ENCODE measurements around the gene ADGRA1. TPM values are rescaled to one million over a fixed set of nuclear protein-coding genes. Genes with fewer than 3 reads are reported as not detected.

ADGRA1 gene
- total and polyA plus RNA-seq, 10 of the 15 experiments (the other 5 are each of a cell fraction or from before 2014, with no cell fraction given), result not detected

DNA sequence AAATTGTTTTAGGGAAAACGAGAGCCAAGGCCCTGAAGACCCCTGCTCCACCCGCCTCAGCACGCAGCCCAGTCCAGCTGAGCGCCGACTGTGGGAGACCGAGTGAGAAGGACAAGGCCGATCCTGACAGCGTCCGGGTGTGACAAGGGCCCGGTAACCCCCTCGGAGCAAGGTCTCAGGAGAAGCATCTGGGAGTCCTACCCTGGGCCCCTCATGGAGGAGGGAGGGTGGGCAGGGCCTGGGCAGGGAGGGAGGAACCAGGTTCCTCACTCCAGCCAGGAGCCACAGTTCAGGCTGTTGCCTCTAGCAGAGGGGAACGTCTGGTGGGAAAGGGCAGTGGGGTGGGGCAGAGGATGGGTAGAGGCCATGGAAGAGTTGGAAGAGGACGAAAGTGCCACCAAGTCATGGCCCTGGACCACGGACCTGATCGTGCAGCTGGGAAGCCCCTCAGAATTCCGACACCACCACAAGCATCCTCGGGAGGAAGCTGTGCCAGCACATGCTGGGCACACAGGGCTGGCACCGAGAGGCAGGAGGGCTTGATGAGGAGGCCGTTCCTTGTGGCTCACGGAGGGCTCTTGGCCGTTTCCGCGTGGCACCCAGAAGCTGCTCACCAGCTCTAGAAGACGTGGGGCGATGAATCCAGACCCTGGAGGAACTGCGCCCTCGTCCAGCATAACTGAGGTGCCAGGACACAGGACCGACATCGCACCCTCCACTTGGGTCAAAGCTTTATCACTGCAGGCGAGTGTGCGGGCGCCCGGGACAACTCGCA lies 70.1 kb downstream of the ADGRA1 start (continued):
- TF ChIP-seq, protein P1, sequence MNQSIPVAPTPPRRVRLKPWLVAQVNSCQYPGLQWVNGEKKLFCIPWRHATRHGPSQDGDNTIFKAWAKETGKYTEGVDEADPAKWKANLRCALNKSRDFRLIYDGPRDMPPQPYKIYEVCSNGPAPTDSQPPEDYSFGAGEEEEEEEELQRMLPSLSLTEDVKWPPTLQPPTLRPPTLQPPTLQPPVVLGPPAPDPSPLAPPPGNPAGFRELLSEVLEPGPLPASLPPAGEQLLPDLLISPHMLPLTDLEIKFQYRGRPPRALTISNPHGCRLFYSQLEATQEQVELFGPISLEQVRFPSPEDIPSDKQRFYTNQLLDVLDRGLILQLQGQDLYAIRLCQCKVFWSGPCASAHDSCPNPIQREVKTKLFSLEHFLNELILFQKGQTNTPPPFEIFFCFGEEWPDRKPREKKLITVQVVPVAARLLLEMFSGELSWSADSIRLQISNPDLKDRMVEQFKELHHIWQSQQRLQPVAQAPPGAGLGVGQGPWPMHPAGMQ (IDR thresholded peaks at IDR 0.05; ENCODE audit: borderline replicate concordance), result no peak

DNA sequence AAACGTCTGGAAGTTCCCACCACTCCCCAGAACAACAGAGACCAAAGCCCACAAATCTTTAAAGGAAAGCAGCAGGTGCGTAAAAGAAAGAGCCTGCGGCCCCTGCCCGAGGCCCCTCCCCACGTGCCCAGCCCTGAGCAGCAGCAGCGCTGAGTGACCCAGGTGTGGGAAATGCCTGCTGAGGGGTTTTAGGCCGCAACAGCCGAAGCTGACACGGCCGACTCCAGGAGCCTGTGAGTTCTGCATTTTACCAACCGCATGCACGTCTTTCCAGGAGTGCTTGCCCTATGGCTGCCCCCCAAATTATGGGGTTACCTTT lies 70.7 kb downstream of the ADGRA1 start:
- POLR2A ChIA-PET, result no interaction called here
- SMC1A ChIA-PET (ENCODE audit: uncharacterized antibody, unreplicated experiment), result no interaction called here
- FAIRE-seq (no peak), DNase-seq (ENCODE audit: low read depth, low spot score) (no peak), ATAC-seq (no peak)
- no peaks in the 10 kb centered on the region for H3K27me3 ChIP-seq (replicated peaks in 1 of 2; ENCODE audit: control insufficient read depth in 2 of 2, insufficient read depth in 2 of 2, low read length in 1 of 2)
- H3K27ac ChIP-seq (ENCODE audit: control insufficient read depth, insufficient read depth), result no peak overlapping the region
- no peaks in the 10 kb centered on the region for H3K79me2 ChIP-seq (ENCODE audit: control insufficient read depth, insufficient read depth, low read length)
- no peaks in the 10 kb centered on the region for H3K9me3 ChIP-seq (replicated peaks; ENCODE audit: control insufficient read depth, insufficient read depth, low read length)
- in situ Hi-C loops (cut with MboI), result no loop called here
- H3K4me3 ChIP-seq, result no peak overlapping the region
- RAD21 ChIA-PET (ENCODE audit: unreplicated experiment), result no interaction called here
- intact Hi-C loops (cut with micrococcal nuclease; ENCODE audit: unreplicated experiment), result no loop called here
- no peaks in the 10 kb centered on the region for H3K4me1 ChIP-seq (ENCODE audit: control insufficient read depth, insufficient read depth, low read length)
- BruUV-seq (replicated peaks), result no TSS peak
- H2AFZ ChIP-seq (ENCODE audit: control insufficient read depth, low read depth, low read length), result no peak overlapping the region
- CTCF ChIA-PET, result no interaction called here
- H3K9ac ChIP-seq (ENCODE audit: control insufficient read depth, insufficient read depth, low read length), result no peak overlapping the region
- H3K36me3 ChIP-seq (ENCODE audit: control insufficient read depth in 2 of 2, insufficient read depth in 2 of 2, low read length in 1 of 2), result no peaks in the 10 kb centered on the region
- TF ChIP-seq SIN3A (IDR thresholded peaks at IDR 0.05; ENCODE audit: low read depth, low read length) (no peak), JUNB (IDR thresholded peaks at IDR 0.05) (no peak), RFX5 (IDR thresholded peaks at IDR 0.05; ENCODE audit: low read depth, low read length) (no peak)
- TF ChIP-seq, protein P2, sequence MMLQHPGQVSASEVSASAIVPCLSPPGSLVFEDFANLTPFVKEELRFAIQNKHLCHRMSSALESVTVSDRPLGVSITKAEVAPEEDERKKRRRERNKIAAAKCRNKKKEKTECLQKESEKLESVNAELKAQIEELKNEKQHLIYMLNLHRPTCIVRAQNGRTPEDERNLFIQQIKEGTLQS (IDR thresholded peaks at IDR 0.05; ENCODE audit: borderline replicate concordance, extremely low read depth, low read depth, low read length), result no peak
- H4K20me1 ChIP-seq (ENCODE audit: control insufficient read depth, insufficient read depth), result no peaks in the 10 kb centered on the region
- WGBS (ENCODE audit: insufficient coverage, insufficient replicate concordance, low lambda C conversion rate, missing lambda C conversion rate), result 41% methylated on average over 12 of the region's 12 CpGs
- no peak overlapping the region for H3K4me2 ChIP-seq (ENCODE audit: control insufficient read depth, insufficient read depth)
